ENCODE measurements around the gene ASTL.

Gene ASTL

GRCh38 chr2:96131813-96132745, 6.2 kb downstream of the ASTL start:
- H3K4me3 ChIP-seq (ENCODE audit: low read length) = no peak overlapping the region
- no peak overlapping the region for H3K9ac ChIP-seq (ENCODE audit: low read depth, low read length)
- no peaks in the 10 kb centered on the region; the same call in 1 of the 2 replicates for H3K27me3 ChIP-seq (ENCODE audit: insufficient read depth, low read length)
- no peaks in the 10 kb centered on the region for H3K4me1 ChIP-seq (ENCODE audit: insufficient read depth, low read length)
- no peaks in the 10 kb centered on the region for H3K36me3 ChIP-seq (ENCODE audit: insufficient read depth, low read depth, low read length)
- H3K9me3 ChIP-seq (ENCODE audit: insufficient read depth, low read depth, low read length) = no peaks in the 10 kb centered on the region
- H3K27ac ChIP-seq (ENCODE audit: low read length) = no peak overlapping the region

GRCh38 chr2:96131152-96131812, 7.0 kb downstream of the ASTL start:
- Histone ChIP-seq H3K4me3 (ENCODE audit: low read length) (no peak overlapping the region), H3K9me3 (ENCODE audit: insufficient read depth, low read depth, low read length) (no peaks in the 10 kb centered on the region), H3K27ac (ENCODE audit: low read length) (no peak overlapping the region), H3K9ac (ENCODE audit: low read depth, low read length) (no peak overlapping the region), H3K27me3 (ENCODE audit: insufficient read depth, low read length) (no peaks in the 10 kb centered on the region; the same call in 1 of the 2 replicates), H3K4me1 (ENCODE audit: insufficient read depth, low read length) (no peaks in the 10 kb centered on the region), H3K36me3 (ENCODE audit: insufficient read depth, low read depth, low read length) (no peaks in the 10 kb centered on the region)

- Histone ChIP-seq H3K27ac (ENCODE audit: low read length) (no peak overlapping the region), H3K9me3 (ENCODE audit: insufficient read depth, low read depth, low read length) (no peaks in the 10 kb centered on the region), H3K27me3 (ENCODE audit: insufficient read depth, low read length) (no peaks in the 10 kb centered on the region), H3K4me1 (ENCODE audit: insufficient read depth, low read length) (no peaks in the 10 kb centered on the region), H3K36me3 (ENCODE audit: insufficient read depth, low read depth, low read length) (no peaks in the 10 kb centered on the region), H3K9ac (ENCODE audit: low read depth, low read length) (no peak overlapping the region), H3K4me3 (ENCODE audit: low read length) (no peak overlapping the region)
Observed at GRCh38 chr2:96130483-96130882, 7.8 kb downstream of the ASTL start.

- H3K27ac ChIP-seq (ENCODE audit: low read length) = no peak overlapping the region
- H3K36me3 ChIP-seq (ENCODE audit: insufficient read depth, low read depth, low read length) = no peaks in the 10 kb centered on the region
- H3K9me3 ChIP-seq (ENCODE audit: insufficient read depth, low read depth, low read length) = no peaks in the 10 kb centered on the region
- H3K4me1 ChIP-seq (ENCODE audit: insufficient read depth, low read length) = no peaks in the 10 kb centered on the region
- no peak overlapping the region for H3K4me3 ChIP-seq (ENCODE audit: low read length)
- H3K27me3 ChIP-seq (ENCODE audit: insufficient read depth, low read length) = no peaks in the 10 kb centered on the region
- no peak overlapping the region for H3K9ac ChIP-seq (ENCODE audit: low read depth, low read length)
Observed at GRCh38 chr2:96129528-96130120, 8.7 kb downstream of the ASTL start.

GRCh38 chr2:96128456-96128855, 9.8 kb downstream of the ASTL start:
- H3K4me3 ChIP-seq (ENCODE audit: low read length) = no peak overlapping the region
- no peak overlapping the region for H3K9ac ChIP-seq (ENCODE audit: low read depth, low read length)
- no peaks in the 10 kb centered on the region for H3K4me1 ChIP-seq (ENCODE audit: insufficient read depth, low read length)
- H3K36me3 ChIP-seq (ENCODE audit: insufficient read depth, low read depth, low read length) = no peaks in the 10 kb centered on the region
- H3K27ac ChIP-seq (ENCODE audit: low read length) = no peak overlapping the region
- H3K9me3 ChIP-seq (ENCODE audit: insufficient read depth, low read depth, low read length) = no peaks in the 10 kb centered on the region
- no peaks in the 10 kb centered on the region for H3K27me3 ChIP-seq (ENCODE audit: insufficient read depth, low read length)

- no peaks in the 10 kb centered on the region for H3K9me3 ChIP-seq (ENCODE audit: insufficient read depth, low read depth, low read length)
- H3K4me1 ChIP-seq (ENCODE audit: insufficient read depth, low read length) = no peaks in the 10 kb centered on the region
- no peaks in the 10 kb centered on the region for H3K36me3 ChIP-seq (ENCODE audit: insufficient read depth, low read depth, low read length)
- no peak overlapping the region for H3K27ac ChIP-seq (ENCODE audit: low read length)
- no peak overlapping the region for H3K4me3 ChIP-seq (ENCODE audit: low read length)
- H3K9ac ChIP-seq (ENCODE audit: low read depth, low read length) = no peak overlapping the region
- H3K27me3 ChIP-seq (ENCODE audit: insufficient read depth, low read length) = peaks cover 22% of the 10 kb centered on the region
Observed at GRCh38 chr2:96124406-96125265, 13.7 kb downstream of the ASTL start.

- Histone ChIP-seq H3K9ac (ENCODE audit: low read depth, low read length) (no peak overlapping the region), H3K27ac (ENCODE audit: low read length) (no peak overlapping the region), H3K36me3 (ENCODE audit: insufficient read depth, low read depth, low read length) (no peaks in the 10 kb centered on the region), H3K4me1 (ENCODE audit: insufficient read depth, low read length) (no peaks in the 10 kb centered on the region), H3K4me3 (ENCODE audit: low read length) (no peak overlapping the region), H3K9me3 (ENCODE audit: insufficient read depth, low read depth, low read length) (no peaks in the 10 kb centered on the region), H3K27me3 (ENCODE audit: insufficient read depth, low read length) (peaks cover 29% of the 10 kb centered on the region)
Observed at GRCh38 chr2:96123936-96124335, 14.4 kb downstream of the ASTL start.

- peaks cover 36% of the 10 kb centered on the region for H3K27me3 ChIP-seq (ENCODE audit: insufficient read depth, low read length)
- no peak overlapping the region for H3K27ac ChIP-seq (ENCODE audit: low read length)
- no peaks in the 10 kb centered on the region for H3K36me3 ChIP-seq (ENCODE audit: insufficient read depth, low read depth, low read length)
- H3K4me3 ChIP-seq (ENCODE audit: low read length) = no peak overlapping the region
- H3K9me3 ChIP-seq (ENCODE audit: insufficient read depth, low read depth, low read length) = no peaks in the 10 kb centered on the region
- no peak overlapping the region for H3K9ac ChIP-seq (ENCODE audit: low read depth, low read length)
- no peaks in the 10 kb centered on the region for H3K4me1 ChIP-seq (ENCODE audit: insufficient read depth, low read length)
Observed at GRCh38 chr2:96123290-96123689, 15.0 kb downstream of the ASTL start.

GRCh38 chr2:96122391-96122790, 15.9 kb downstream of the ASTL start:
- H3K4me1 ChIP-seq (ENCODE audit: insufficient read depth, low read length) = no peaks in the 10 kb centered on the region
- H3K27me3 ChIP-seq (ENCODE audit: insufficient read depth, low read length) = peaks cover 45% of the 10 kb centered on the region
- H3K27ac ChIP-seq (ENCODE audit: low read length) = no peak overlapping the region
- H3K9me3 ChIP-seq (ENCODE audit: insufficient read depth, low read depth, low read length) = no peaks in the 10 kb centered on the region
- no peaks in the 10 kb centered on the region for H3K36me3 ChIP-seq (ENCODE audit: insufficient read depth, low read depth, low read length)
- no peak overlapping the region for H3K4me3 ChIP-seq (ENCODE audit: low read length)
- no peak overlapping the region for H3K9ac ChIP-seq (ENCODE audit: low read depth, low read length)

GRCh38 chr2:96121414-96121813, 16.9 kb downstream of the ASTL start:
- peaks cover 49% of the 10 kb centered on the region for H3K27me3 ChIP-seq (ENCODE audit: insufficient read depth, low read length)
- no peaks in the 10 kb centered on the region for H3K9me3 ChIP-seq (ENCODE audit: insufficient read depth, low read depth, low read length)
- no peak overlapping the region for H3K4me3 ChIP-seq (ENCODE audit: low read length)
- no peaks in the 10 kb centered on the region for H3K36me3 ChIP-seq (ENCODE audit: insufficient read depth, low read depth, low read length)
- no peak overlapping the region for H3K27ac ChIP-seq (ENCODE audit: low read length)
- H3K9ac ChIP-seq (ENCODE audit: low read depth, low read length) = no peak overlapping the region
- H3K4me1 ChIP-seq (ENCODE audit: insufficient read depth, low read length) = no peaks in the 10 kb centered on the region

- no peaks in the 10 kb centered on the region for H3K36me3 ChIP-seq (ENCODE audit: insufficient read depth, low read depth, low read length)
- H3K9me3 ChIP-seq (ENCODE audit: insufficient read depth, low read depth, low read length) = no peaks in the 10 kb centered on the region
- no peak overlapping the region for H3K9ac ChIP-seq (ENCODE audit: low read depth, low read length)
- peaks cover 52% of the 10 kb centered on the region for H3K27me3 ChIP-seq (ENCODE audit: insufficient read depth, low read length)
- no peaks in the 10 kb centered on the region for H3K4me1 ChIP-seq (ENCODE audit: insufficient read depth, low read length)
- H3K27ac ChIP-seq (ENCODE audit: low read length) = no peak overlapping the region
- no peak overlapping the region for H3K4me3 ChIP-seq (ENCODE audit: low read length)
Observed at GRCh38 chr2:96120991-96121390, 17.3 kb downstream of the ASTL start.
